Measurements from ENCODE around the gene CSTPP1.
"Not testable (repeated sequence)": the region's sequence is repeated elsewhere in the genome, so short reads cannot be mapped to it uniquely, and the experiment has no call there.

Gene CSTPP1

DNA sequence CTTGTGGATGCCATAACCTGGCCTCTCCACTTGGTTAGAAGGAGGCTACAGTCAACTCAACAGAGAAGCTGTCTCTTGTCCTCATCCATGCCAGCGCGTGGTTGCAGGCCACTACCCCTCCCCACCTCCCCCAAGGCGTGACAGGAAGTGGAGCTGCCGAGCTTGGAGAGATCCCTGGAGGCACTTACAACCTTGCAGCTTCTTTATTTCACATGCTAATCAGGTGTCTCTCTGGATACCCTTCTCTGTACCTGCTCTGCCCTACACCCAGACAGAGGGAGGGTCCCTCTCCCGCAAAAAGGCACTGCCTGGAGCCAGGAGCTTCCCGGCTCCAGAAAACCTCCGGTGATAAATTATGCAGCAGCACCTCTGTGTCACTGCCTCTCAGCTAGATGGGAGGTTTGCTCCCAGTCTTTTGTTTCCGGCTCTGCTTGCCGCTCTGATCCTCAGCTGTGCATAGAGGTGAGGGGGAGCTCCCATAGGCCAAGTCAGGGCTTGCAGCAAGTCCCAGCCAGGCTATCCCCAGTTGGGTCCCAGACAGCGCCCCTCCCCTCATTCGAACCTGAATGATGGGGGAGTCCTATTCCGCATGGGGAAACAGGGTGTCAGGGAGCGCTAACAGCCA lies 23.9 kb upstream of the CSTPP1 start:
- DNase-seq = no peak

GRCh38 chr11:46913484-46913883 lies 23.1 kb upstream of the CSTPP1 start:
- no peak for DNase-seq

DNA sequence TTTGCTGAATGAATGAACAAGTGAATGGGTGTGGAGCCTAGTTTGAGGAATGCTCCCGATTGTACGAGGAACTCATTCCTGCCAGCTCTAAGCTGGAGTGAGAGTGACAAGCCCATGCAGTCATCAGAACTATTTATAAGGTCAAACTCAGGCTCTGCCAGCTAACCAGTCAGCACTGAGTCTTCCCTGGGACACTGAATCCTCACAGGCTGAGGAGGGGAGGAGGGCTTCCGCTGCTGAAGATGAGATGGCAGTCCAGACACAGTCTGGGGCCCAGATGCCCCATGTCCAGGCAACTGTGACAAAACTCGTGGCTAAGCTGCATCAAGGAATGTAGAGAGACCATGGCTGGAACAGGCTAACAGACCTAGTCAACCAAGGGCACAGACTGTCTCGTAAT lies 22.2 kb upstream of the CSTPP1 start:
- DNase-seq = no peak

DNA sequence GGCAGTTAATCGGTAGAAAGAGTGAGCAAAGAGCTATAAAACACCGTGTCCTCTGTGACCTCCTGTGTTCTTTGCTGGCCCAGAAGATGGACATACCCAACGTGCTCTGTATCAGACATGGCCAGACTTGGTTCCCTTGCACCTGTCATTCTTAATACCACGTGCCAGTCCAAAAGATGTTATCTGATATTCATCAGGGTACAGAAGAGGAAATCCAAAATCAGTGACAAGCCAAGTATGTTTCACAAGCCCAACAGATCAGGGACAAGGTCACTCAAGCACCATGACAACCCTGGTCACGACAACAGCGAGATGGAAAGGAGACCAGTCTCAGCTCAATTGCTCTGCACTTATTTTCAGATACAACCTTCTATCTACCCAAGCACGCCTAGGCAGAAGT lies 21.7 kb upstream of the CSTPP1 start:
- DNase-seq = no peak

- DNase-seq = peak; percentile 47
These were observed 20.1 kb upstream of the CSTPP1 start for GRCh38 chr11:46916286-46917108.

GRCh38 chr11:46917109-46917761 lies 19.3 kb upstream of the CSTPP1 start:
- no peak for DNase-seq

DNA sequence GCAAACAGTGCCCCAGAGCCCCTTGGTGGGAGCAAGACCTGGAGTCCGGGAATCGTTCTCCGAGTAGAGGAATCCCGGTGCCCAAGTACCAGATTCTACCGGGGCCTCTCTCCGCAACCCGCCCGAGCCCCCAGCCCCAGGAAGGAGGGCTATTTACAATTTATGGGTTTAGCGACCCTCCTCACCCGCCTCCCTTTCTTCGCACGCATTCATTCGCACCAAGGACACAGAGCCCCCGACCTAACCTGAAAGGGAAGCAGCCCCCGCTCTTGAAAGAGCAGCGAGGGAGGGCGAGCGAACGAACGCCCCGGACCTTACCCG lies 18.8 kb upstream of the CSTPP1 start:
- DNase-seq = no peak

DNA sequence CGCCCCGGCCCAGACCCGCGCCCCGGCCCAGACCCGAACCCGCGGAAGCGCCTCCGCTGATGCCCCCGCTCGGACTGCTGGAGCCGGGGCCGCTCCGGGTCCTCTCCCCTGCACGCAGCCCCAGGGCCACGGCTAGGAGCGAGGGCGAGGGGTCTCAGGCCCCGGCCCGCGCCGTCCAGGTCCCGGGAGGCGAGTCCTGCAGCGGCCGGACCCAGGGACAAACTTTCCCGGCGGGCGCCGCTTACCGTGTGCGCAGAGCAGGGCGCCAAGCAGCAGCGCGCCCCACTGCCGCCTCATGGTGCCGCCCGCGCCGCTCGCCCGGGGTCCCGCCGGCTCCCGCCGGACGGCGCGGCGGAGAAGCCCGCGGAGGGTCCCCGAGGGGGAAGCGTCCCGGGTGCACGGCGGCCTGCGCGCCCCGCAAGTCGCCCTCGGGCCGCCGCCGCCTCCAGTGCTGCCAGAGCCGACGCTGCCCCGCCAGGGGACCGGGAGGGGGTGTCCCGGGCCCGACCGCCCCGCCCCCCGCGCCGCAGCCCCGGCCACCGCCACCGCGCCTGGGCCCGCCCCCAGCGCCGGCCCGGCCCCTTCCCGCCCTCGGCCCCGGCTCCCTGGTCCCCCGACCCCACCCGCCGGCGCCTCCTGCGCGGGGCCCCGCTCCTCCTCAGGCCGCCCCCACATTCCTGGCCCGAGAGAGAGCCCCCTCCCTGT lies 18.3 kb upstream of the CSTPP1 start, which contains the start of gene LRP4:
Gene LRP4 (minus strand): TSS at position 468 of the 705 bp plus-strand sequence. CDS start 171 bp downstream, at position 297.
- peak; percentile 46 for DNase-seq

GRCh38 chr11:46918788-46919513 lies 17.6 kb upstream of the CSTPP1 start:
- DNase-seq = no peak

DNA sequence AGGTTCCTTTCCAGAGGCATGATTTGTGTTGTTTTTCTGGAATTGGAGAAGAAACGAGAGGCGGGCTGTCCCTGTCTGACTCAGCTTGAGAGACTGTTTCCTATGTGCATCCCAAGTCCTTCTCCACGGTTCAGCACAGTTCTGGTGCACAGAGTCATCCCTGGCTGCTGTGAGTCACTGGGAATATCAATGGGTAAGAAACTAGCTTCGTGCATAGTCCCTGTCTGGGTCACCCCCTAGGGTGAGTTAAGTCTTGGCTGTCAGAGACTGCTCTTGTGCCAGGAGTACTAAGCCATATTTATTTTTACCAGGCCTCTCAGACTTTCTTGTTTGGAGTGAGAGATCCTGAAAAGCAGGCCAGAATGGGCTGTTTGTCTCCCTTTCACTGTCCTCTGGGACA lies 15.8 kb upstream of the CSTPP1 start:
- no peak for DNase-seq

DNA sequence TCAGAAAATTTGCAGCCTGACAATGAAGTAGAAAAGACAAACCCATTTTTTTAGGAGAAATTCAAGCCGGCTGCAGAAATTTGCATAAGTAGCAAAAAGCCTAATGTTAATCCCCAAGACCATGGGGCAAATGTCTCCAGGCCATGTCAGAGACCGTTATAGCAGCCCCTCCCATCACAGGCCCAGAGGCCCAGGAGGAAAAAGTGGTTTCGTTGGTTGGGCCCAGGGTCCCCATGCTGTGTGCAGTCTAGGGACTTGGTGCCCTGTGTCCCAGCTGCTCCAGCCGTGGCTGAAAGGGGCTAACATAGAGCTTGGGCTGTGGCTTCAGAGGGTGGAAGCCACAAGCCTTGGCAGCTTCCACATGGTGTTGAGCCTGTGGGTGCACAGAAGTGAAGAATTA lies 8.6 kb upstream of the CSTPP1 start:
- DNase-seq = not testable (repeated sequence)

GRCh38 chr11:46928701-46929100 lies 7.9 kb upstream of the CSTPP1 start:
- not testable (repeated sequence) for DNase-seq

- DNase-seq = no peak
These were observed 6.5 kb upstream of the CSTPP1 start for GRCh38 chr11:46930089-46930488.

DNA sequence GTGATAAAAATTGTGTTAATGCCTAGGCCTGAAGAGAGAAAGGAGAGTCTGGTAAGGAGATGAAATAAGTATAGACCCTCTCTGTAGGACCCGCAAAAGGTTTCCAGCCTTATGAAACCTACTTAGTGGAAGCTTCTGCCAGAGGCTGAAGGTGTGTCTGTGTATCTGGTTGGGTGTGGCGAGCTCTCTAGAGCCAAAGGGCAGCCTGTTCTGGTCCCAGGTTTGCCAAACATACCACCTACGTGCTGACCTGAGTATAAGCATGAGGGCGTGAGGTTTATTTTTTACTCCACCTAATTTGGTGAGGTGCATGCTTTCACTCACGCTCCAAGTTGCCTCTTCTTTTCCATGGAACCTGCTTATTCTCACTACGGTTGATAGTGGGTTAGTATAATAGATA lies 5.6 kb downstream of the CSTPP1 start:
- DNase-seq = no peak

DNA sequence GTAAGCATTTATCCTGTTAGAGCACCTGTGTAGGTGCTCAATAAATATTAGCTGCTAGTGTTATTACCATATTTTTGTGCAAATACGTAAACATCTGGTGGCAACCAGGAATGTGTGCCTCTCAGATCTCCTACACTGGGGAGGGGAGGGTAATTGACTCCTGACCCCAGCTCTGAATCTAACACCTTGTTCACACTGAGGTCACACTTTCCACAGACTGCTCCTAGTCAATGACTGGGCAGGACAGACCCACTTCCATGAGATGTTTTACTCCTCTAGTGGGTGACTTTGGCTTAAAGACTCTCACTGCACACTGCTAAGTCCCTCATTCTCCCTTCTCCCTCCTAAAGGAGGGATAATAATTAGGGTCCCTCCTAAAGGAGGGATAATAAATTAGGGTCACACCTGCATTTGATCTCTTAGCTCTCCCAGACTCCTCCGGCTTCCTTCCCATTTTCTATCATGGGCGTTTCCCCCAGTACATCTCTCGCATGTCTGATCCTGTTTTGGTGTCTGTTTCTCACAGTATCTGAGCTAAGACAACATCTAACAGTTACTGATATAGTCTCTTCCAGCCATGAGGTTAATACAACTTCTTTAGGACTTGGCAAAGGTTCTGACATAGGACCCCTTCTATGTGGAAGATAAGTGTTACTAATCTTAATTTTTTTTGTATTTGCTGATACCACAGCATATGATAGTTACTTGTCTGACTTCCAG lies 8.0 kb downstream of the CSTPP1 start:
- no peak for DNase-seq

DNA sequence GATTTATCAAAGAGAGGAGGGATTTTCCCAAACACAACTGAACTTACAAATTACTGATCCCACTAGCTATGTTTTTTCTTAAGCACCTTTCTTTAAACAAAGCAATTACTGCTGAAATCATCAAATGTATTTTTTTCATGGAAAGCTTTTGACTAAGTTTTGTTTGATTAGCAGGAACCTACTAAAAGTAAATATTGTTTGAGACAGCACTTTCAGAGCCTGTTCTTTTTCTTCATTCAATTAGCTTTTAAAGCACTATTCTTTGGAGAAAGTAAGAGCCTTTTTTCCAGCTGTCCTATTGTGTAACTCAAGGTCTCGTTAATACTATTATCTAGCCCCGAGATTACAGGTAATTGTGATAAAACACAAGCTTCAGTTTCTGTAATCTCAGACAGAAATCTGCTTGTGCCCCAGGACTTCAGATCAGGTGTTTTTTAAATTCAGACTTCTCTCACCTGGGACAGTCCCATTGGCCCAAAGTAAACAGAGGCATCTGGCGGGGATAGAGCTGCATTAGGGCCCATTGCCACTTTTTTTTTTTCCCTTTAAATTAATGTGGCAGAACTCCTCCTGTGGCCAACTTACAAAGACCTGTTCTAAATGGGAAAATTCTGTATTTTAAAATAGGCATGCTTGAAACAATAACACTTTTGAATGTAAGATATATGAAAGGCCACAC lies 11.0 kb downstream of the CSTPP1 start:
- no peak for DNase-seq

DNA sequence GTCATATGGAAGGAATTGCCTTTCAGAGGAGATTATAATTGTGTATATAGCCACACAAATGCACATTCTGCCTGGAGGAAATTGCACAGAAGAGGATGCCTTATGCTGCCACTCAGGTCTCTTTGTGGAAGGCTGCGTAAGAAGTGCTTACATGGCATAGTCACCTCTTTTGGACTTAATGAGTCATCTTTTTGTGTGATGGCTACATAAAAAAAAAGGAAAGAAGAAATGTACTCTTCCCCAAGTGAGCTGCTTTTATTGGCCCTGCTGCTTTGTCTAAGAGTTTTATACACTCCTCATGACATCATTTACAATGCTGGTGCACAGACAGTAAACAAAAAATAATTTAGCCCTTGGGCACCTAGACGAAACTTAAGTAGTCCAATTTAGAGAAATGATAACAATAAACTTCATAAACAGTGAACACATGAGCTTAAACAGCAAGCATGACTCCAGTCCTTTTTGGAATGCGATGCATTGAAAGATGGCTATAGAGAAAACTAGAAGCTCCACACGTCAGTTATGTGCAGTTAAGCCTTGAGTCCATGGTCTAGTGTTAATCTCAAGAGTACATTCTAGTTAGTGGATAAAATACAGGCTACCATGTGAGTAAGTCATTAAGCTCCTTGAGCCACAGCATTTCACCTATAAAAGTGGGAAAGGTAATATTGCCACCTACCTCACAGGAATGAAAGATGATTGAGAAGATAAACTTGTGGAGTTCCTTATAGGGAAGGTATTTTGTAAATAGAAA lies 12.0 kb downstream of the CSTPP1 start:
- DNase-seq = peak; percentile 11

- no peak for DNase-seq
These were observed 12.7 kb downstream of the CSTPP1 start for GRCh38 chr11:46949297-46949696.

GRCh38 chr11:46951864-46952263 lies 15.3 kb downstream of the CSTPP1 start:
- no peak for DNase-seq

- DNase-seq = no peak
These were observed 16.0 kb downstream of the CSTPP1 start for GRCh38 chr11:46952553-46952952.

- DNase-seq = no peak
These were observed 16.5 kb downstream of the CSTPP1 start for GRCh38 chr11:46953093-46953492.
